HepG2 (cell line): ENCODE data around the gene TPPP2. TPM values are rescaled to one million over a fixed set of nuclear protein-coding genes. Genes with fewer than 3 reads are reported as not detected.

Experiments
- ATAC-seq: fragments of 200-7000 bp; cut with Tn5 transposase; 3 replicates; pipeline ENCODE4 v1.9.1; 2020; ENCODE audit warnings: mild to moderate bottlenecking, moderate library complexity
- BruUV-seq: library from RNA; stranded (reverse); fragments of 400-500 nt; replicated peaks from 2 replicates; lab custom pipeline; 2021; lab: Mats Ljungman, UMichigan
- CTCF ChIA-PET: fragments of 300-600 bp; formaldehyde crosslinking; extraction: SDS; loops from one replicate; lab custom pipeline; 2021; ENCODE audit warnings: low total read pairs, inconsistent platforms, low intra/inter-chr PET ratio; lab: Yijun Ruan, JAX
- POLR2A ChIA-PET: fragments of 350-600 bp; sonication (Branson Sonifier 250); formaldehyde crosslinking; loops from one replicate; lab custom pipeline; 2020; ENCODE audit warnings: antibody characterized with exemption, inconsistent platforms; lab: Yijun Ruan, JAX
- DNase-seq: peaks from one replicate; pipeline ENCODE4 v3.0.0-alpha.2; 2015; ENCODE audit warnings: low spot score
- FAIRE-seq: peaks from 3 replicates; lab custom pipeline; 2011; peaks lifted over from hg19 to GRCh38; lab: Jason Lieb, UNC
- H2AFZ ChIP-seq: one replicate; pipeline ENCODE4 v1.6.1; 2011; ENCODE audit warnings: low read length, inconsistent platforms
- H3K27ac ChIP-seq: fragments of 300-600 bp; 3 replicates; pipeline ENCODE4 v1.8.0; 2011; ENCODE audit warnings: mixed run types, mild to moderate bottlenecking, mixed read lengths, low read length, inconsistent platforms; ENCODE audit not compliant: insufficient read depth; ENCODE audit errors: extremely low read length
- H3K27me3 ChIP-seq, 2 experiments: fragments of 200-600 bp in 1 of 2; 2 replicates in 1 of 2; 3 replicates in 1 of 2; pipeline versions ENCODE4 v1.6.0 to v1.8.0; 2011; ENCODE audit warnings: low read length in 2 of 2, mild to moderate bottlenecking in 2 of 2, moderate library complexity in 2 of 2, inconsistent platforms in 1 of 2; ENCODE audit not compliant: insufficient read depth in 2 of 2, control insufficient read depth in 1 of 2
- H3K36me3 ChIP-seq, 2 experiments: fragments of 200-600 bp in 1 of 2; replicated peaks in 1 of 2; 2 replicates in 1 of 2; 3 replicates in 1 of 2; pipeline versions ENCODE4 v1.5.1 to v1.8.0; 2011; ENCODE audit warnings: low read length in 2 of 2, inconsistent platforms in 1 of 2; ENCODE audit not compliant: insufficient read depth in 2 of 2, control insufficient read depth in 1 of 2
- H3K4me1 ChIP-seq: 2 replicates; pipeline ENCODE4 v1.5.1; 2012; ENCODE audit warnings: low read length, inconsistent platforms; ENCODE audit not compliant: insufficient read depth
- H3K4me2 ChIP-seq: 2 replicates; pipeline ENCODE4 v1.6.0; 2011; ENCODE audit warnings: low read depth, low read length, inconsistent platforms
- H3K4me3 ChIP-seq, 3 experiments: fragments of 200-600 bp in 1 of 3; sonication (generic), shearing (Covaris generic) in 1 of 3; replicated peaks in 1 of 3; 2 replicates each; pipeline ENCODE4 v1.5.1; 2011 to 2016; ENCODE audit warnings: low read length in 3 of 3, inconsistent platforms in 2 of 3, low read depth in 2 of 3, mild to moderate bottlenecking in 2 of 3, control low read depth in 1 of 3, mixed read lengths in 1 of 3; ENCODE audit not compliant: insufficient read depth in 1 of 3
- H3K79me2 ChIP-seq: one replicate; pipeline ENCODE4 v1.6.1; 2011; ENCODE audit warnings: low read length, inconsistent platforms; ENCODE audit not compliant: insufficient read depth
- H3K9ac ChIP-seq: 2 replicates; pipeline ENCODE4 v1.6.0; 2011; ENCODE audit warnings: mild to moderate bottlenecking, low read depth, low read length, inconsistent platforms; ENCODE audit not compliant: insufficient read depth
- H3K9me3 ChIP-seq: 2 replicates; pipeline ENCODE4 v1.5.1; 2012; ENCODE audit warnings: mild to moderate bottlenecking, low read length
- H4K20me1 ChIP-seq: 2 replicates; pipeline ENCODE4 v1.6.0; 2011; ENCODE audit warnings: inconsistent platforms, mild to moderate bottlenecking, low read length, moderate library complexity; ENCODE audit not compliant: insufficient read depth
- ATF7 ChIP-seq, 2 experiments: fragments of 450-650 bp in 1 of 2; sonication (generic) in 1 of 2; formaldehyde crosslinking in 1 of 2; IDR thresholded peaks; 2 replicates each; pipeline versions ENCODE4 v1.4.0 to v1.6.1; 2016 to 2020; ENCODE audit warnings: antibody characterized with exemption in 1 of 2, mild to moderate bottlenecking in 1 of 2, missing genetic modification reagents in 1 of 2
- BRCA1 ChIP-seq: sonication (generic); formaldehyde crosslinking; IDR thresholded peaks from 2 replicates; pipeline ENCODE4 v1.4.0; 2020; ENCODE audit warnings: missing genetic modification reagents
- FOSL2 ChIP-seq: sonication (generic); formaldehyde crosslinking; IDR thresholded peaks from 2 replicates; pipeline ENCODE4 v1.4.0; 2020; ENCODE audit warnings: missing genetic modification reagents
- KDM4B ChIP-seq: sonication (generic); formaldehyde crosslinking; IDR thresholded peaks from 2 replicates; pipeline ENCODE4 v1.4.0; 2020; ENCODE audit warnings: missing genetic modification reagents
- MBNL3 ChIP-seq: fragments of 250-450 bp; sonication (Bioruptor Pico); conservative IDR thresholded peaks from 2 replicates; pipeline ENCODE4 v1.8.0; 2022; ENCODE audit warnings: mild to moderate bottlenecking, inconsistent platforms
- SP4 ChIP-seq: sonication (generic); formaldehyde crosslinking; IDR thresholded peaks from 2 replicates; pipeline ENCODE4 v1.8.1; 2023; ENCODE audit warnings: mild to moderate bottlenecking, missing genetic modification reagents
- ZNF329 ChIP-seq: sonication (generic); formaldehyde crosslinking; IDR thresholded peaks from 2 replicates; pipeline ENCODE4 v1.9.0; 2021; ENCODE audit warnings: low read depth, mild to moderate bottlenecking, missing genetic modification reagents
- ZNF382 ChIP-seq: sonication (generic); formaldehyde crosslinking; IDR thresholded peaks from 2 replicates; pipeline ENCODE4 v1.5.0; 2020; ENCODE audit warnings: missing genetic modification reagents, mild to moderate bottlenecking, borderline replicate concordance
- ZNF737 ChIP-seq: sonication (generic); formaldehyde crosslinking; IDR thresholded peaks from 2 replicates; pipeline ENCODE4 v1.5.0; 2020; ENCODE audit warnings: missing genetic modification reagents, mild to moderate bottlenecking, borderline replicate concordance
- WGBS: methylation state at CpG from one replicate; pipeline ENCODE4 v1.1.6; 2017; ENCODE audit warnings: low lambda C conversion rate; 5-methylcytosine and 5-hydroxymethylcytosine counted together
- in situ Hi-C: cut with HindIII; loops from 2 replicates; pipeline ENCODE4 v1.10.0; 2017; ENCODE audit warnings: low pct_unique_long_range_greater_than_20kb; ENCODE audit not compliant: extremely low pct_ligation_motif_present
- intact Hi-C: fragments of 100-400 bp; cut with micrococcal nuclease; formaldehyde crosslinking; loops from one replicate; pipeline ENCODE4 v1.10.0; 2022; ENCODE audit not compliant: unreplicated experiment
- polyA plus RNA-seq, 8 experiments: library from polyadenylated mRNA; depleted of rRNA in 3 of 8; stranded (reverse) in 7 of 8; unstranded in 1 of 8; fragments of >200 nt; fragmentation: Illumina TruSeq in 4 of 8; extraction: Trizol in 4 of 8; gene quantifications; 2 replicates each; pipeline versions ENCODE4 v1.2.1 to v1.2.3, GENCODE V29; 2011 to 2016; ENCODE audit warnings: low read depth in 4 of 8, missing spikeins in 1 of 8, mixed read lengths in 1 of 8; ENCODE audit not compliant: insufficient read depth in 1 of 8
- total RNA-seq, 5 experiments: library from RNA; depleted of rRNA; stranded (reverse); fragments of >200 nt; fragmentation: Illumina TruSeq; extraction: Trizol; gene quantifications; 2 replicates each; pipeline ENCODE4 v1.2.3, GENCODE V29; 2016; ENCODE audit warnings: low read depth in 1 of 5

Gene TPPP2
- total and polyA plus RNA-seq, 2 of the 13 experiments (the other 11 are each of a cell fraction or from before 2014, with no cell fraction given): 0.58 to 4.2 TPM

DNA sequence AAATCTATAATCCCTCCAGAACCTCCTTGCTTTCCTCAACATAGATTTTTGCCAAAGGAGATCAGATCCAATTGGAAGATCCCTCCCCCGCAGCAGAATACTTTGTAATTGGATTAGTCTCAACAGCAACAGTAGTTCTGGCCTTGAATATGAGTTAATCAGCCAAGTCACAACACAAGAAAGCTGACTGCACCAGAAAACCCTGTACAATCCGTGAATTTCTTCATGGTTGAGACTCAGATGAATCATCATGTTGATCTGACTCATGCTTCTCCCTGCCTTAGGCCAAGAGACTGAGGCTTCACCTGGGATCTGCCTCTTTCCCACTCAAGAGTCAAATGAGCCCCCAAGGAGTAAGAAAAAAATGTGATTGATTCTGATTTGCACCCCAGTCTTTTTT is 43.2 kb upstream of the TPPP2 start:
- BruUV-seq: no TSS peak
- 39% methylated on average over 2 of the region's 2 CpGs for WGBS
- no peak for FAIRE-seq
- Histone ChIP-seq H3K9ac (no peak overlapping the region), H3K27ac (no peak overlapping the region), H3K36me3 (peaks cover 0 to 2% of the 10 kb centered on the region in 2 experiments; a peak in 1 of 5 replicates), H3K4me1 (peaks cover 22% of the 10 kb centered on the region), H3K9me3 (no peaks in the 10 kb centered on the region), H3K27me3 (peaks cover 0 to 7% of the 10 kb centered on the region in 2 experiments; a peak in 2 of 5 replicates), H4K20me1 (0 out of 2 replicates have a peak, but pooled peaks cover 3% of the 10 kb centered on the region), H3K79me2 (peaks cover 13% of the 10 kb centered on the region), H3K4me3 (no peak overlapping the region), H2AFZ (no peak overlapping the region), H3K4me2 (no peak overlapping the region)
- intact Hi-C loops (no loop called here), in situ Hi-C loops (loop anchor here (25.0 kb wide), 1 partner anchor 650 kb away; the partner anchor contains the start of genes CCNB1IP1 and PARP2)
- CTCF ChIA-PET: no interaction called here
- POLR2A ChIA-PET: no interaction called here
- no peak for ATAC-seq
- TF ChIP-seq ATF7 (IDR thresholded peaks at IDR 0.05): no peak
- no peak for TF ChIP-seq ATF7 (CRISPR knock-in tag; IDR thresholded peaks at IDR 0.05)
- TF ChIP-seq ZNF329 (CRISPR knock-in tag): no peak
- peak; percentile 79 for TF ChIP-seq FOSL2 (CRISPR knock-in tag)
- TF ChIP-seq BRCA1 (CRISPR knock-in tag): no peak
- no peak for TF ChIP-seq SP4
- TF ChIP-seq ZNF382 (CRISPR knock-in tag): 0 out of 2 replicates have a peak, but pooled peaks have one; percentile 14
- TF ChIP-seq KDM4B (CRISPR knock-in tag): no peak
- no peak for TF ChIP-seq MBNL3 (CRISPR knock-in tag)
- no peak for TF ChIP-seq ZNF737 (CRISPR knock-in tag)
- DNase-seq: peak; percentile 30
